Neural cell (in vitro differentiated cells): Measurements from ENCODE around the gene ZC3H15.

ENCODE experiments used
- EZH2 ChIP-seq: fragments of 200-600, 300-800 bp; shearing (Covaris generic), sonication (generic); IDR thresholded peaks from 2 replicates; pipeline ENCODE4 v1.6.1; 2014; ENCODE audit warnings: antibody characterized with exemption, low read length, borderline replicate concordance, mild to moderate bottlenecking; ENCODE audit not compliant: insufficient read depth, poor library complexity, severe bottlenecking
- TF ChIP-seq, protein P1 (sequence below): fragments of 450-650 bp; IDR thresholded peaks from 2 replicates; pipeline ENCODE4 v1.5.1; 2014; ENCODE audit warnings: antibody characterized with exemption, mild to moderate bottlenecking, moderate library complexity; ENCODE audit not compliant: poor library complexity, severe bottlenecking

DNA sequence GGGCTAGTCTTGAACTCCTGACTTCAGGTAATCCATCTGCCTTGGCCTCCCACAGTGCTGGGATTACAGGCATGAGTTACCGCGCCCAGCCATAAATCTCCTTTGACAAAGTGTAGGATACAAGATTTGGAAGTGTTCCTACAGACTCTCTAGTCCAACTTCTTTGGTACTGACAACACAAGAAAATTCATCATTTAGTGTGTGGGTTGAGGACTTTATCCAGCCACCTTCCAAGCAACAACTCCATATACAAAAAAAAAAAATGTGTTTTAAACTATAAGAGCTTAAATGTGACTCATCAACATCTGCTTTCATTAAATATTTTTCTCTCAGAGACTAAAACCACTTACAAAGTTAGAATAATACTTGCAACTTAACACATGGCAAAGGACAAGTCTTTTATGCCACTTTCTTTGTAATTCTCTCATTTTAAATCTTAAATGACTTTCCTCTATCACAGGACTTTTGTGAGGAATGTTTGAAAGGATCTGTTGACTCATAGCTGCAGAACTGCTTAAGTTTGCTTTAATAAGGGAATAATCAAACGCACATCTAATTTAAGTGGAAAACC is 57.6 kb downstream of the ZC3H15 start:
- TF ChIP-seq, protein P1, sequence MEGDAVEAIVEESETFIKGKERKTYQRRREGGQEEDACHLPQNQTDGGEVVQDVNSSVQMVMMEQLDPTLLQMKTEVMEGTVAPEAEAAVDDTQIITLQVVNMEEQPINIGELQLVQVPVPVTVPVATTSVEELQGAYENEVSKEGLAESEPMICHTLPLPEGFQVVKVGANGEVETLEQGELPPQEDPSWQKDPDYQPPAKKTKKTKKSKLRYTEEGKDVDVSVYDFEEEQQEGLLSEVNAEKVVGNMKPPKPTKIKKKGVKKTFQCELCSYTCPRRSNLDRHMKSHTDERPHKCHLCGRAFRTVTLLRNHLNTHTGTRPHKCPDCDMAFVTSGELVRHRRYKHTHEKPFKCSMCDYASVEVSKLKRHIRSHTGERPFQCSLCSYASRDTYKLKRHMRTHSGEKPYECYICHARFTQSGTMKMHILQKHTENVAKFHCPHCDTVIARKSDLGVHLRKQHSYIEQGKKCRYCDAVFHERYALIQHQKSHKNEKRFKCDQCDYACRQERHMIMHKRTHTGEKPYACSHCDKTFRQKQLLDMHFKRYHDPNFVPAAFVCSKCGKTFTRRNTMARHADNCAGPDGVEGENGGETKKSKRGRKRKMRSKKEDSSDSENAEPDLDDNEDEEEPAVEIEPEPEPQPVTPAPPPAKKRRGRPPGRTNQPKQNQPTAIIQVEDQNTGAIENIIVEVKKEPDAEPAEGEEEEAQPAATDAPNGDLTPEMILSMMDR, result no peak
- TF ChIP-seq EZH2, result no peak
